ENCODE results near the gene KIRREL1. TPM values are rescaled to one million over a fixed set of nuclear protein-coding genes. Genes with fewer than 3 reads are reported as not detected.

Gene KIRREL1
- total and polyA plus RNA-seq, 5 experiments from 2014 or later, result not detected

GRCh38 chr1:157978586-157979403, 14.7 kb upstream of the KIRREL1 start:
- peaks cover 15 to 35% (median 19%) of the 10 kb centered on the region in 5 donors for H3K27me3 Mint-ChIP-seq
- POLR2A ChIA-PET, result interaction anchor here (0.7 kb wide), 1 partner anchor 14 kb away, joined by 3 read pairs; no protein-coding TSS in a partner anchor
- H3K9me3 Mint-ChIP-seq, result peaks cover 0 to 5% (median 0%) of the 10 kb centered on the region in 9 donors

GRCh38 chr1:157982136-157982535, 11.3 kb upstream of the KIRREL1 start:
- Mint-ChIP-seq H3K27ac (no peak overlapping the region), H3K4me1 (peaks cover 0 to 3% (median 0%) of the 10 kb centered on the region in 4 donors), H3K9me3 (peaks cover 0 to 5% (median 0%) of the 10 kb centered on the region in 9 donors), H3K36me3 (no peaks in the 10 kb centered on the region), H3K4me3 (no peak overlapping the region), H3K27me3 (peaks cover 10 to 34% (median 18%) of the 10 kb centered on the region in 5 donors)
- POLR2A ChIA-PET, result interaction anchor here (0.7 kb wide), 1 partner anchor 13 kb away, joined by 4 read pairs; no protein-coding TSS in a partner anchor
- DNase-seq (no peak), ATAC-seq (no peak)

More at GRCh38 chr1:157978586-157979403, 14.7 kb upstream of the KIRREL1 start:
- peaks cover 0 to 3% (median 0%) of the 10 kb centered on the region in 4 donors for H3K4me1 Mint-ChIP-seq
- H3K27ac Mint-ChIP-seq, result no peak overlapping the region
- no peak for DNase-seq
- H3K4me3 Mint-ChIP-seq, result no peak overlapping the region
- ATAC-seq, result no peak
- no peaks in the 10 kb centered on the region for H3K36me3 Mint-ChIP-seq

- Mint-ChIP-seq H3K36me3 (no peaks in the 10 kb centered on the region), H3K9me3 (peaks cover 0 to 3% (median 0%) of the 10 kb centered on the region in 9 donors)
- POLR2A ChIA-PET, result no interaction called here
Observed at GRCh38 chr1:157983787-157984186, 9.7 kb upstream of the KIRREL1 start.

GRCh38 chr1:157984469-157984868, 9.0 kb upstream of the KIRREL1 start:
- Mint-ChIP-seq H3K36me3 (no peaks in the 10 kb centered on the region), H3K27me3 (peaks cover 0 to 22% (median 8%) of the 10 kb centered on the region in 5 donors), H3K4me1 (peaks cover 0 to 1% (median 0%) of the 10 kb centered on the region in 4 donors), H3K4me3 (no peak overlapping the region), H3K27ac (no peak overlapping the region), H3K9me3 (no peaks in the 10 kb centered on the region)
- POLR2A ChIA-PET, result no interaction called here
- ATAC-seq (no peak), DNase-seq (no peak)

More at GRCh38 chr1:157983787-157984186, 9.7 kb upstream of the KIRREL1 start:
- DNase-seq, result no peak
- no peak for ATAC-seq
- Mint-ChIP-seq H3K4me1 (peaks cover 0 to 3% (median 0%) of the 10 kb centered on the region in 4 donors), H3K4me3 (no peak overlapping the region), H3K27me3 (peaks cover 5 to 29% (median 11%) of the 10 kb centered on the region in 5 donors), H3K27ac (no peak overlapping the region)

- H3K9me3 Mint-ChIP-seq, result no peaks in the 10 kb centered on the region
- H3K4me3 Mint-ChIP-seq, result no peak overlapping the region
- no peak overlapping the region for H3K27ac Mint-ChIP-seq
- peaks cover 0 to 1% (median 0%) of the 10 kb centered on the region in 4 donors for H3K4me1 Mint-ChIP-seq
- no peaks in the 10 kb centered on the region for H3K36me3 Mint-ChIP-seq
- DNase-seq, result no peak
- POLR2A ChIA-PET, result no interaction called here
- peaks cover 3 to 26% (median 12%) of the 10 kb centered on the region in 5 donors for H3K27me3 Mint-ChIP-seq
- ATAC-seq, result no peak
Observed at GRCh38 chr1:157985473-157985872, 8.0 kb upstream of the KIRREL1 start.

GRCh38 chr1:157988002-157988401, 5.4 kb upstream of the KIRREL1 start:
- H3K36me3 Mint-ChIP-seq, result no peaks in the 10 kb centered on the region
- ATAC-seq (no peak), DNase-seq (no peak)
- POLR2A ChIA-PET, result no interaction called here
- H3K4me3 Mint-ChIP-seq, result no peak overlapping the region
- H3K27ac Mint-ChIP-seq, result no peak overlapping the region
- H3K9me3 Mint-ChIP-seq, result no peaks in the 10 kb centered on the region
- peaks cover 20 to 43% (median 27%) of the 10 kb centered on the region in 5 donors for H3K27me3 Mint-ChIP-seq
- peaks cover 2 to 10% (median 6%) of the 10 kb centered on the region in 4 donors for H3K4me1 Mint-ChIP-seq

- DNase-seq, result peak in 7 of 10 donors; percentile 8 to 51 (median 20)
- Mint-ChIP-seq H3K4me3 (peak overlapping the region in 9 of 10 donors; percentile 33 to 85 (median 69)), H3K27ac (no peak overlapping the region), H3K36me3 (no peaks in the 10 kb centered on the region), H3K27me3 (peaks cover 29 to 56% (median 42%) of the 10 kb centered on the region in 5 donors), H3K9me3 (no peaks in the 10 kb centered on the region), H3K4me1 (peaks cover 6 to 21% (median 15%) of the 10 kb centered on the region in 4 donors)
- peak; percentile 54 to 60 for ATAC-seq
- POLR2A ChIA-PET, result interaction anchor here (0.6 kb wide), 1 partner anchor 14 kb away, joined by 3 read pairs; no protein-coding TSS in a partner anchor
Observed at GRCh38 chr1:157992031-157992832, 1.2 kb upstream of the KIRREL1 start.

GRCh38 chr1:157992833-157993146, 655 bp upstream of the KIRREL1 start:
- Mint-ChIP-seq H3K4me1 (peaks cover 6 to 21% (median 15%) of the 10 kb centered on the region in 4 donors), H3K27me3 (peaks cover 29 to 53% (median 46%) of the 10 kb centered on the region in 5 donors), H3K9me3 (no peaks in the 10 kb centered on the region), H3K4me3 (peak overlapping the region in 9 of 10 donors; percentile 57 to 85 (median 74)), H3K36me3 (no peaks in the 10 kb centered on the region), H3K27ac (no peak overlapping the region)
- peak in 2 of 10 donors; percentile 12 to 24 for DNase-seq
- POLR2A ChIA-PET, result interaction anchor here (0.6 kb wide), 1 partner anchor 14 kb away, joined by 3 read pairs; no protein-coding TSS in a partner anchor
- ATAC-seq, result peak in 1 of 2 donors; percentile 32

GRCh38 chr1:157993918-157994605, 617 bp downstream of the KIRREL1 start:
- peaks cover 6 to 21% (median 15%) of the 10 kb centered on the region in 4 donors for H3K4me1 Mint-ChIP-seq
- peaks cover 29 to 46% (median 46%) of the 10 kb centered on the region in 5 donors for H3K27me3 Mint-ChIP-seq
- peak overlapping the region; percentile 31 to 68 (median 48) for H3K4me3 Mint-ChIP-seq
- no peaks in the 10 kb centered on the region for H3K9me3 Mint-ChIP-seq
- no peak for DNase-seq
- POLR2A ChIA-PET, result no interaction called here
- no peaks in the 10 kb centered on the region for H3K36me3 Mint-ChIP-seq
- H3K27ac Mint-ChIP-seq, result no peak overlapping the region
- ATAC-seq, result peak in 1 of 2 donors; percentile 21

- Mint-ChIP-seq H3K4me3 (peak overlapping the region in 9 of 10 donors; percentile 20 to 68 (median 47)), H3K4me1 (peaks cover 6 to 21% (median 15%) of the 10 kb centered on the region in 4 donors), H3K27me3 (peaks cover 29 to 46% (median 42%) of the 10 kb centered on the region in 5 donors), H3K36me3 (no peaks in the 10 kb centered on the region), H3K9me3 (no peaks in the 10 kb centered on the region), H3K27ac (no peak overlapping the region)
- DNase-seq (no peak), ATAC-seq (no peak)
- POLR2A ChIA-PET, result interaction anchor here (0.6 kb wide), 1 partner anchor 13 kb away, joined by 4 read pairs; no protein-coding TSS in a partner anchor
Observed at GRCh38 chr1:157994704-157995582, 1.5 kb downstream of the KIRREL1 start.

GRCh38 chr1:157995583-157996169, 2.2 kb downstream of the KIRREL1 start:
- Mint-ChIP-seq H3K27me3 (peaks cover 27 to 46% (median 38%) of the 10 kb centered on the region in 5 donors), H3K9me3 (no peaks in the 10 kb centered on the region), H3K4me3 (peak overlapping the region in 2 of 10 donors; percentile 7 to 8), H3K27ac (peak overlapping the region in 1 of 10 donors; percentile 36), H3K36me3 (no peaks in the 10 kb centered on the region), H3K4me1 (peaks cover 6 to 21% (median 15%) of the 10 kb centered on the region in 4 donors)
- POLR2A ChIA-PET, result interaction anchor here (0.6 kb wide), 1 partner anchor 14 kb away, joined by 4 read pairs; no protein-coding TSS in a partner anchor
- ATAC-seq (no peak), DNase-seq (no peak)

Data from naive thymus-derived CD8-positive, alpha-beta T cell (primary cell).